ENCODE results near the gene FHOD1.

FHOD1 gene

GRCh38 chr16:67247192-67248072, at the start of gene FHOD1:
Gene FHOD1 (minus strand): TSS chr16:67247481. CDS start chr16:67247410, 71 bp downstream.
- peak; percentile 96 for DNase-seq (ENCODE audit: low read depth, low spot score)
- TF ChIP-seq CTCF (IDR thresholded peaks at IDR 0.05; ENCODE audit: low read depth, low read length), result no peak
- peak within 1 kb of the TSS; percentile 92 for H3K4me3 ChIP-seq (ENCODE audit: low read depth, low read length)
- in situ Hi-C loops (cut with HindIII; ENCODE audit: low sequenced_read_pairs), result no loop called here

- in situ Hi-C loops (cut with HindIII; ENCODE audit: low sequenced_read_pairs), result no loop called here
- TF ChIP-seq CTCF (IDR thresholded peaks at IDR 0.05; ENCODE audit: low read depth, low read length), result no peak
Measured at GRCh38 chr16:67296420-67296819, 49.1 kb upstream of the FHOD1 start.

GRCh38 chr16:67294938-67295361, 47.7 kb upstream of the FHOD1 start:
- no peak overlapping the region for H3K4me3 ChIP-seq (ENCODE audit: low read depth, low read length)
- in situ Hi-C loops (cut with HindIII; ENCODE audit: low sequenced_read_pairs), result no loop called here
- no peak for TF ChIP-seq CTCF (IDR thresholded peaks at IDR 0.05; ENCODE audit: low read depth, low read length)
- no peak for DNase-seq (ENCODE audit: low read depth, low spot score)

More at GRCh38 chr16:67296420-67296819, 49.1 kb upstream of the FHOD1 start:
- DNase-seq (ENCODE audit: low read depth, low spot score), result peak; percentile 62
- no peak overlapping the region for H3K4me3 ChIP-seq (ENCODE audit: low read depth, low read length)

- in situ Hi-C loops (cut with HindIII; ENCODE audit: low sequenced_read_pairs), result no loop called here
- H3K4me3 ChIP-seq (ENCODE audit: low read depth, low read length), result no peak overlapping the region
- no peak for TF ChIP-seq CTCF (IDR thresholded peaks at IDR 0.05; ENCODE audit: low read depth, low read length)
- DNase-seq (ENCODE audit: low read depth, low spot score), result no peak
Measured at GRCh38 chr16:67294171-67294757, 47.0 kb upstream of the FHOD1 start.

GRCh38 chr16:67291461-67291860, 44.2 kb upstream of the FHOD1 start:
- in situ Hi-C loops (cut with HindIII; ENCODE audit: low sequenced_read_pairs), result no loop called here
- H3K4me3 ChIP-seq (ENCODE audit: low read depth, low read length), result no peak overlapping the region
- DNase-seq (ENCODE audit: low read depth, low spot score), result no peak
- TF ChIP-seq CTCF (IDR thresholded peaks at IDR 0.05; ENCODE audit: low read depth, low read length), result no peak

GRCh38 chr16:67287960-67288359, 40.7 kb upstream of the FHOD1 start:
- H3K4me3 ChIP-seq (ENCODE audit: low read depth, low read length), result no peak overlapping the region
- DNase-seq (ENCODE audit: low read depth, low spot score), result no peak
- in situ Hi-C loops (cut with HindIII; ENCODE audit: low sequenced_read_pairs), result no loop called here
- no peak for TF ChIP-seq CTCF (IDR thresholded peaks at IDR 0.05; ENCODE audit: low read depth, low read length)
